Lower lobe of right lung (tissue), 2 donors: ENCODE results near the gene SHISAL1. TPM values are rescaled to one million over a fixed set of nuclear protein-coding genes. Genes with fewer than 3 reads are reported as not detected.

Source experiments
- ATAC-seq, 2 donors: fragments of 200-7000 bp; cut with Tn5 transposase; one replicate each; pipeline ENCODE4 v1.9.1; 2020 to 2022; ENCODE audit warnings: mild to moderate bottlenecking in 2 of 2, moderate library complexity in 2 of 2
- DNase-seq: peaks from one replicate; pipeline ENCODE4 v3.0.0-alpha.2; 2020
- H3K27ac ChIP-seq: fragments of 200-600 bp; one replicate; pipeline ENCODE4 v1.8.0; 2022
- H3K27me3 ChIP-seq: fragments of 200-600 bp; one replicate; pipeline ENCODE4 v1.8.0; 2022; ENCODE audit warnings: low read depth
- H3K36me3 ChIP-seq: fragments of 200-600 bp; one replicate; pipeline ENCODE4 v1.8.0; 2022; ENCODE audit warnings: mild to moderate bottlenecking
- H3K4me1 ChIP-seq: fragments of 200-600 bp; one replicate; pipeline ENCODE4 v1.8.0; 2022
- H3K4me3 ChIP-seq: fragments of 200-600 bp; one replicate; pipeline ENCODE4 v1.8.0; 2022; ENCODE audit warnings: mild to moderate bottlenecking
- H3K9me3 ChIP-seq: fragments of 200-600 bp; one replicate; pipeline ENCODE4 v1.8.0; 2022
- CTCF ChIP-seq: fragments of 200-600 bp; IDR thresholded peaks from one replicate; pipeline ENCODE4 v1.8.0; 2022; ENCODE audit warnings: antibody characterized with exemption, mild to moderate bottlenecking
- intact Hi-C: fragments of 100-400 bp; cut with DNase I; formaldehyde crosslinking; loops from one replicate; pipeline ENCODE4 v1.11.0; 2022
- total RNA-seq: library from RNA; stranded (reverse); fragmentation: NEBNext Ultra II Directional; extraction: Animal tissue kit (Norgen Biotek cat#: 25700); gene quantifications from one replicate; pipeline ENCODE4 v1.2.1, GENCODE V29; 2021
- donor health status: DM: no; HTN: yes; CAD: no; lungs with severe emphysema.

SHISAL1 gene
- total RNA-seq, 1 donor from 2014 or later = 0.32 TPM

GRCh38 chr22:44318751-44319150 lies 6.0 kb upstream of the SHISAL1 start:
- H3K4me1 ChIP-seq = no peaks in the 10 kb centered on the region
- no peaks in the 10 kb centered on the region for H3K36me3 ChIP-seq
- H3K4me3 ChIP-seq = no peak overlapping the region
- no peak overlapping the region for H3K27ac ChIP-seq
- H3K9me3 ChIP-seq = no peaks in the 10 kb centered on the region
- no peak for TF ChIP-seq CTCF
- DNase-seq = no peak
- no peaks in the 10 kb centered on the region for H3K27me3 ChIP-seq
- intact Hi-C loops = no loop called here
- no peak for ATAC-seq

- Histone ChIP-seq H3K4me1 (no peaks in the 10 kb centered on the region), H3K4me3 (no peak overlapping the region), H3K36me3 (no peaks in the 10 kb centered on the region), H3K27ac (no peak overlapping the region), H3K9me3 (no peaks in the 10 kb centered on the region), H3K27me3 (no peaks in the 10 kb centered on the region)
- ATAC-seq (no peak), DNase-seq (no peak)
- TF ChIP-seq CTCF = no peak
- intact Hi-C loops = no loop called here
These were observed 5.3 kb upstream of the SHISAL1 start for GRCh38 chr22:44317886-44318637.

- ATAC-seq (no peak), DNase-seq (no peak)
- Histone ChIP-seq H3K9me3 (no peaks in the 10 kb centered on the region), H3K4me1 (no peaks in the 10 kb centered on the region), H3K27me3 (no peaks in the 10 kb centered on the region), H3K4me3 (no peak overlapping the region), H3K27ac (no peak overlapping the region), H3K36me3 (no peaks in the 10 kb centered on the region)
- no peak for TF ChIP-seq CTCF
- intact Hi-C loops = no loop called here
These were observed 4.3 kb upstream of the SHISAL1 start for GRCh38 chr22:44317123-44317444.

- DNase-seq (no peak), ATAC-seq (no peak)
- Histone ChIP-seq H3K9me3 (no peaks in the 10 kb centered on the region), H3K4me3 (no peak overlapping the region), H3K27ac (no peak overlapping the region), H3K27me3 (no peaks in the 10 kb centered on the region), H3K4me1 (no peaks in the 10 kb centered on the region), H3K36me3 (no peaks in the 10 kb centered on the region)
- intact Hi-C loops = no loop called here
- TF ChIP-seq CTCF = no peak
These were observed 3.8 kb upstream of the SHISAL1 start for GRCh38 chr22:44316393-44317122.

- DNase-seq = no peak
- no peak for TF ChIP-seq CTCF
These were observed 1.8 kb upstream of the SHISAL1 start for GRCh38 chr22:44314425-44315067.

More at GRCh38 chr22:44314425-44315067, 1.8 kb upstream of the SHISAL1 start:
- Histone ChIP-seq H3K9me3 (no peaks in the 10 kb centered on the region), H3K4me1 (peaks cover 4% of the 10 kb centered on the region), H3K27me3 (no peaks in the 10 kb centered on the region), H3K4me3 (no peak overlapping the region), H3K27ac (no peak overlapping the region), H3K36me3 (no peaks in the 10 kb centered on the region)
- ATAC-seq = no peak
- intact Hi-C loops = no loop called here
